ENCODE measurements around the gene SLC6A20. TPM values are rescaled to one million over a fixed set of nuclear protein-coding genes. Genes with fewer than 3 reads are reported as not detected.

Gene SLC6A20
- total RNA-seq, 1 donor from 2014 or later = 2.9 TPM

- H3K4me1 ChIP-seq = no peaks in the 10 kb centered on the region
- H3K4me3 ChIP-seq = no peak overlapping the region
- DNase-seq (ENCODE audit: extremely low spot score in 2 of 2) = no peak
- TF ChIP-seq POLR2A (IDR thresholded peaks at IDR 0.05) (no peak), CTCF (IDR thresholded peaks at IDR 0.05) (no peak), POLR2AphosphoS5 (IDR thresholded peaks at IDR 0.05; ENCODE audit: insufficient read depth in 1 of 2, low read depth in 1 of 2) (no peak)
- H3K36me3 ChIP-seq = peaks cover 0 to 59% of the 10 kb centered on the region in 2 donors
- no peaks in the 10 kb centered on the region for H3K9me3 ChIP-seq
- no peak overlapping the region for H3K27ac ChIP-seq
- intact Hi-C loops (cut with DNase I) = no loop called here
- no peaks in the 10 kb centered on the region for H3K27me3 ChIP-seq
Observed at GRCh38 chr3:45746165-45746776, 50.1 kb downstream of the SLC6A20 start.

GRCh38 chr3:45742461-45743089 lies 53.8 kb downstream of the SLC6A20 start:
- no peak overlapping the region for H3K4me3 ChIP-seq
- peaks cover 0 to 90% of the 10 kb centered on the region in 2 donors for H3K36me3 ChIP-seq
- H3K4me1 ChIP-seq = no peaks in the 10 kb centered on the region
- H3K27me3 ChIP-seq = no peaks in the 10 kb centered on the region
- H3K9me3 ChIP-seq = no peaks in the 10 kb centered on the region
- intact Hi-C loops (cut with DNase I) = no loop called here
- H3K27ac ChIP-seq = no peak overlapping the region
- no peak for DNase-seq (ENCODE audit: extremely low spot score in 2 of 2)
- no peak for TF ChIP-seq CTCF (IDR thresholded peaks at IDR 0.05)

GRCh38 chr3:45741742-45742460 lies 54.4 kb downstream of the SLC6A20 start:
- peaks cover 0 to 90% of the 10 kb centered on the region in 2 donors for H3K36me3 ChIP-seq
- TF ChIP-seq POLR2AphosphoS5 (IDR thresholded peaks at IDR 0.05; ENCODE audit: insufficient read depth in 1 of 2, low read depth in 1 of 2) (no peak), POLR2A (IDR thresholded peaks at IDR 0.05) (no peak), CTCF (IDR thresholded peaks at IDR 0.05) (no peak)
- no peak overlapping the region for H3K4me3 ChIP-seq
- no peaks in the 10 kb centered on the region for H3K27me3 ChIP-seq
- H3K27ac ChIP-seq = no peak overlapping the region
- no peak for DNase-seq (ENCODE audit: extremely low spot score in 2 of 2)
- no peaks in the 10 kb centered on the region for H3K4me1 ChIP-seq
- no peaks in the 10 kb centered on the region for H3K9me3 ChIP-seq
- intact Hi-C loops (cut with DNase I) = no loop called here

GRCh38 chr3:45741247-45741646 lies 55.1 kb downstream of the SLC6A20 start:
- Histone ChIP-seq H3K27ac (no peak overlapping the region), H3K36me3 (peaks cover 0 to 90% of the 10 kb centered on the region in 2 donors), H3K4me1 (no peaks in the 10 kb centered on the region), H3K4me3 (no peak overlapping the region), H3K27me3 (no peaks in the 10 kb centered on the region), H3K9me3 (no peaks in the 10 kb centered on the region)
- DNase-seq (ENCODE audit: extremely low spot score in 2 of 2) = no peak
- TF ChIP-seq POLR2AphosphoS5 (IDR thresholded peaks at IDR 0.05; ENCODE audit: insufficient read depth in 1 of 2, low read depth in 1 of 2) = no peak
- no peak for TF ChIP-seq CTCF (IDR thresholded peaks at IDR 0.05)
- no peak for TF ChIP-seq POLR2A (IDR thresholded peaks at IDR 0.05)
- intact Hi-C loops (cut with DNase I) = no loop called here

GRCh38 chr3:45739991-45740390 lies 56.3 kb downstream of the SLC6A20 start:
- no peaks in the 10 kb centered on the region for H3K4me1 ChIP-seq
- H3K4me3 ChIP-seq = no peak overlapping the region
- no peaks in the 10 kb centered on the region for H3K27me3 ChIP-seq
- intact Hi-C loops (cut with DNase I) = no loop called here
- H3K27ac ChIP-seq = no peak overlapping the region
- no peak for TF ChIP-seq CTCF (IDR thresholded peaks at IDR 0.05)
- no peak for TF ChIP-seq POLR2A (IDR thresholded peaks at IDR 0.05)
- no peak for TF ChIP-seq POLR2AphosphoS5 (IDR thresholded peaks at IDR 0.05; ENCODE audit: insufficient read depth in 1 of 2, low read depth in 1 of 2)
- H3K9me3 ChIP-seq = no peaks in the 10 kb centered on the region
- peaks cover 0 to 90% of the 10 kb centered on the region in 2 donors for H3K36me3 ChIP-seq
- DNase-seq (ENCODE audit: extremely low spot score in 2 of 2) = no peak
